A673 (cell line): ENCODE data around the gene MAP3K5. TPM values are rescaled to one million over a fixed set of nuclear protein-coding genes. Genes with fewer than 3 reads are reported as not detected.

ENCODE experiments used
- BruUV-seq: library from RNA; stranded (reverse); fragments of 400-500 nt; replicated peaks from 2 replicates; lab custom pipeline; 2021; lab: Mats Ljungman, UMichigan
- CTCF ChIA-PET: fragments of 300-600 bp; sonication (Branson Sonifier 250); formaldehyde crosslinking; loops from one replicate; lab custom pipeline; 2022; ENCODE audit warnings: antibody characterized with exemption; lab: Charles Lee
- POLR2A ChIA-PET: fragments of 300-600 bp; sonication (Branson Sonifier 250); formaldehyde crosslinking; loops from one replicate; lab custom pipeline; 2022; ENCODE audit warnings: antibody characterized with exemption; ENCODE audit not compliant: low non-redundant PET; lab: Charles Lee
- DNase-seq: peaks from one replicate; pipeline ENCODE4 v3.0.0-alpha.2; 2015; ENCODE audit warnings: low spot score
- H3K27ac ChIP-seq: fragments of 200-600 bp; sonication (generic); 2 replicates; pipeline ENCODE4 v1.5.1; 2016; ENCODE audit warnings: mixed run types, low read depth, mild to moderate bottlenecking, mixed read lengths, antibody characterized with exemption, low read length; ENCODE audit not compliant: poor library complexity, severe bottlenecking
- H3K27me3 ChIP-seq: fragments of 200-600 bp; sonication (generic); replicated peaks from 2 replicates; pipeline ENCODE4 v1.6.1; 2017; ENCODE audit warnings: mixed run types, low read depth, mild to moderate bottlenecking, mixed read lengths, antibody characterized with exemption, low read length; ENCODE audit not compliant: insufficient read depth, poor library complexity
- H3K36me3 ChIP-seq: fragments of 200-600 bp; sonication (generic); 2 replicates; pipeline ENCODE4 v1.6.1; 2016; ENCODE audit warnings: mixed run types, mild to moderate bottlenecking, mixed read lengths, antibody characterized with exemption, low read length; ENCODE audit not compliant: insufficient read depth, poor library complexity, severe bottlenecking
- H3K4me1 ChIP-seq: fragments of 200-600 bp; sonication (generic); 2 replicates; pipeline ENCODE4 v1.6.1; 2017; ENCODE audit warnings: mixed run types, mild to moderate bottlenecking, mixed read lengths, antibody characterized with exemption, low read length; ENCODE audit not compliant: insufficient read depth, poor library complexity, severe bottlenecking
- H3K4me3 ChIP-seq: fragments of 200-600 bp; sonication (generic); 2 replicates; pipeline ENCODE4 v1.5.1; 2016; ENCODE audit warnings: low read depth, mixed run types, mild to moderate bottlenecking, mixed read lengths, low read length; ENCODE audit not compliant: poor library complexity, severe bottlenecking
- H3K9me3 ChIP-seq: fragments of 200-600 bp; sonication (generic); 2 replicates; pipeline ENCODE4 v1.6.1; 2016; ENCODE audit warnings: mixed run types, low read depth, mild to moderate bottlenecking, mixed read lengths, antibody characterized with exemption, low read length; ENCODE audit not compliant: poor library complexity, severe bottlenecking
- CTCF ChIP-seq: fragments of 300-800, 200-600 bp; sonication (generic); conservative IDR thresholded peaks from 2 replicates; pipeline ENCODE4 v1.5.1; 2017; ENCODE audit warnings: low read depth, mild to moderate bottlenecking, antibody characterized with exemption, low read length, moderate library complexity, mixed read lengths
- EZH2 ChIP-seq: fragments of 200-600 bp; sonication (generic); IDR thresholded peaks from 2 replicates; pipeline ENCODE4 v1.6.1; 2017; ENCODE audit warnings: borderline replicate concordance, low read depth, mild to moderate bottlenecking, mixed read lengths, antibody characterized with exemption, low read length; ENCODE audit not compliant: poor library complexity, severe bottlenecking
- intact Hi-C: fragments of 100-400 bp; cut with micrococcal nuclease; formaldehyde crosslinking; loops from one replicate; pipeline ENCODE4 v1.10.0; 2022; ENCODE audit not compliant: unreplicated experiment
- total RNA-seq: library from RNA; stranded (reverse); gene quantifications from 2 replicates; pipeline ENCODE4 v1.2.3, GENCODE V29; 2021

Gene MAP3K5
- total RNA-seq, 1 experiment from 2014 or later = 5.4 TPM

DNA sequence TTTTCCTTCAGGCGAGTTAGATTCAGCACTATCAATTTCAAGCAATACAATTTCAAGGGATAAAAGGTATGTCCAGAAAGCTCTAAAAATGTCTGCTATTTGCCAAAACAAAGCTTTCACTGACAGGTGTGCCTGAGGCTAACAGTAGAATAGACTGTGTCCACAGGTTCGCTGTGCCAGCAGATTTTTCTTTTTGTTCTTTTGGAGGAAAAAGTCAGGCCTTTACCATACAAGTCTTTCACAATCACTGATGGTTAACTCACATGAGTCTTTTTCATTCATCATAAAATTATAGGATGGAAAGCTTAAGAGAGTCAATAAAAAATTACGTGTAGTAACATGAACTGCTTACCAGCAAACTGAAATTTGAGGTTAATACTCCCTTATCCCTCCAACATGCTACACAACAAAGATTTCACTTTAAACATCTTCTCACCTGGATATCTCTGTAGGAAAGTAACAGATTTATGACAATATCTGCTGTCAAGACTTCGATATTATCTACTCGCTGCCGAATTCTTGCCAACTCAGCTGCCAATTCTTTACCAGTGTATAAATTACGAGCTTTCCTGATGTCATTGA, 95.4 kb downstream of the MAP3K5 start:
- H3K4me3 ChIP-seq = no peak overlapping the region
- TF ChIP-seq EZH2 (no peak), CTCF (no peak)
- H3K9me3 ChIP-seq = no peaks in the 10 kb centered on the region
- POLR2A ChIA-PET = no interaction called here
- no peak for DNase-seq
- H3K36me3 ChIP-seq = no peaks in the 10 kb centered on the region
- no TSS peak for BruUV-seq
- CTCF ChIA-PET = no interaction called here
- H3K27ac ChIP-seq = no peak overlapping the region
- intact Hi-C loops = no loop called here
- peaks cover 8% of the 10 kb centered on the region for H3K27me3 ChIP-seq
- no peaks in the 10 kb centered on the region for H3K4me1 ChIP-seq

DNA sequence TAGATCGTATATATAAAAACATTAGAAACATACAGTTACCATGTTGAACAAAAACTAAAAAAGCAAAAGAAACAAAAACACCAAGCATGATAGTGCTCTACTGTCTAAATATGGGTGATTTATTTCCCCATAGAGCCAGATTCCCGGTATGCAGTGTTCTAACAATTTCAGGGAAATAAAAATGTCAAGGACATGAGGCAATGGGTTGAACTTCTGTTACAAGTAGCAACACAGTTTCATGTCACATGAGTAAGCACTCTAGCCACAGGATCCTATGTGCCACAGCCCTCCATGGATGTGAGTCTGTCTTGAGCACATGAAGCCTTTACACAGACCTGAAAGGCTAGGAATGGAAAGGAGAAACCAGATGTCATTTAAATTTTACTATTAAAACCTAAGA, 96.0 kb downstream of the MAP3K5 start:
- H3K9me3 ChIP-seq = no peaks in the 10 kb centered on the region
- H3K36me3 ChIP-seq = no peaks in the 10 kb centered on the region
- peaks cover 8% of the 10 kb centered on the region for H3K27me3 ChIP-seq
- intact Hi-C loops = no loop called here
- H3K4me1 ChIP-seq = no peaks in the 10 kb centered on the region
- no peak for DNase-seq
- TF ChIP-seq EZH2 = no peak
- TF ChIP-seq CTCF = no peak
- no peak overlapping the region for H3K4me3 ChIP-seq
- no TSS peak for BruUV-seq
- H3K27ac ChIP-seq = no peak overlapping the region
- POLR2A ChIA-PET = no interaction called here
- CTCF ChIA-PET = no interaction called here

- no peaks in the 10 kb centered on the region for H3K36me3 ChIP-seq
- no peak overlapping the region for H3K4me3 ChIP-seq
- H3K9me3 ChIP-seq = no peaks in the 10 kb centered on the region
- no peak for TF ChIP-seq CTCF
- no peak for TF ChIP-seq EZH2
- no peak overlapping the region for H3K27ac ChIP-seq
- H3K4me1 ChIP-seq = no peaks in the 10 kb centered on the region
- POLR2A ChIA-PET = no interaction called here
- BruUV-seq = no TSS peak
- intact Hi-C loops = no loop called here
- DNase-seq = no peak
- H3K27me3 ChIP-seq = peaks cover 4% of the 10 kb centered on the region
- CTCF ChIA-PET = no interaction called here
These were observed 96.9 kb downstream of the MAP3K5 start for GRCh38 chr6:136695412-136695811.
